Ureter (tissue), 1 donor: ENCODE results near the gene TUBGCP3. TPM values are rescaled to one million over a fixed set of nuclear protein-coding genes. Genes with fewer than 3 reads are reported as not detected.

Experiments used
- DNase-seq: peaks from one replicate; pipeline ENCODE4 v3.0.0-alpha.2; 2020; ENCODE audit warnings: low spot score
- total RNA-seq: library from RNA; stranded (reverse); gene quantifications from one replicate; pipeline ENCODE4 v1.2.4, GENCODE V29; 2023
- donor health status: DM: yes; HTN: yes; CAD: no.

Gene TUBGCP3
- total RNA-seq, 1 donor from 2014 or later: 45.7 TPM

GRCh38 chr13:112452380-112453206 is 135.4 kb downstream of the TUBGCP3 start:
- no peak for DNase-seq

- DNase-seq: no peak
These were observed 136.2 kb downstream of the TUBGCP3 start for GRCh38 chr13:112451512-112452379.

GRCh38 chr13:112450904-112451240 is 137.1 kb downstream of the TUBGCP3 start:
- no peak for DNase-seq

- DNase-seq: no peak
These were observed 137.6 kb downstream of the TUBGCP3 start for GRCh38 chr13:112450118-112450903.

GRCh38 chr13:112449545-112449930 is 138.4 kb downstream of the TUBGCP3 start:
- DNase-seq: no peak

GRCh38 chr13:112448621-112449544 is 139.1 kb downstream of the TUBGCP3 start:
- DNase-seq: no peak

GRCh38 chr13:112447761-112448603 is 140.0 kb downstream of the TUBGCP3 start:
- DNase-seq: no peak

- no peak for DNase-seq
These were observed 140.6 kb downstream of the TUBGCP3 start for GRCh38 chr13:112447306-112447705.

GRCh38 chr13:112446867-112447266 is 141.1 kb downstream of the TUBGCP3 start:
- no peak for DNase-seq

GRCh38 chr13:112446347-112446861 is 141.5 kb downstream of the TUBGCP3 start:
- no peak for DNase-seq

- no peak for DNase-seq
These were observed 142.3 kb downstream of the TUBGCP3 start for GRCh38 chr13:112445411-112446271.

- no peak for DNase-seq
These were observed 143.2 kb downstream of the TUBGCP3 start for GRCh38 chr13:112444416-112445399.

GRCh38 chr13:112443995-112444311 is 144.0 kb downstream of the TUBGCP3 start:
- peak; percentile 62 for DNase-seq

- DNase-seq: no peak
These were observed 144.6 kb downstream of the TUBGCP3 start for GRCh38 chr13:112443191-112443994.

GRCh38 chr13:112442483-112443090 is 145.4 kb downstream of the TUBGCP3 start:
- no peak for DNase-seq

GRCh38 chr13:112441779-112442310 is 146.1 kb downstream of the TUBGCP3 start:
- no peak for DNase-seq
